ENCODE data around the gene LRP1B. TPM values are rescaled to one million over a fixed set of nuclear protein-coding genes. Genes with fewer than 3 reads are reported as not detected.

Gene LRP1B
- total and polyA plus RNA-seq, 2 of the 8 experiments (the other 6 are each of a cell fraction or from before 2014, with no cell fraction given) = 0.03 TPM; not detected in 1

DNA sequence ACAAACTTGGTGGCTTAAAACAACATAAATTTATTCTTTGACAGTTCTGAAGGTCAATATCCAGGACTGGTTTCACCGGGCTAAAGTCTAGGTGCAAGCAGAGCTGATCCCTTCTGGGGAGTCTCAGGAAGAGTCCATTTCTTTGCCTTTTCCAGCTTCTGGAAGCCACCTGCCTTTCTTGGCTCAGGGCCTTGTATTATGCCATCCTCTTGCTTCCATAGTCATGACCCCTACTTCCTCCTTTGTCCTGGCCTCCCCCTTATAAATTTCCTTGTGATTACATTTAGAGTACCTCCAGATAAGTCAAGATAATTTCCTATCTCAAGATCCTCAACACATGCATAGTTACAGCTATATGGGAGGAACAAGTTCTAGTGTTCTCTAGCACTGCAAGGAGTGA lies 1089.5 kb downstream of the LRP1B start (continued):
- no peak for TF ChIP-seq PHF8 (conservative IDR thresholded peaks at IDR 0.05; ENCODE audit: low read depth, low read length)

Data from H1 (cell line).